Activated naive CD4-positive, alpha-beta T cell treated with anti-CD3 and anti-CD28 coated beads, Interleukin-2, amount 50 U/mL, for 24 hours (primary cell): ENCODE results near the gene FALEC.
A peak's percentile ranks its signal among the peaks of the same experiment; 100 is the strongest.

Experiments used
- H3K27ac Mint-ChIP-seq: one replicate; pipeline ENCODE4 v1.8.0; 2021; ENCODE audit warnings: mild to moderate bottlenecking, mixed read lengths
- H3K27me3 Mint-ChIP-seq: one replicate; pipeline ENCODE4 v1.8.0; 2021; ENCODE audit warnings: mixed read lengths
- H3K36me3 Mint-ChIP-seq: one replicate; pipeline ENCODE4 v1.8.0; 2021; ENCODE audit warnings: mixed read lengths
- H3K4me1 Mint-ChIP-seq: one replicate; pipeline ENCODE4 v1.8.0; 2021; ENCODE audit warnings: mixed read lengths
- H3K4me3 Mint-ChIP-seq: one replicate; pipeline ENCODE4 v1.8.0; 2021; ENCODE audit warnings: mild to moderate bottlenecking, mixed read lengths
- H3K9me3 Mint-ChIP-seq: one replicate; pipeline ENCODE4 v1.8.0; 2021; ENCODE audit warnings: mixed read lengths

Gene FALEC

DNA sequence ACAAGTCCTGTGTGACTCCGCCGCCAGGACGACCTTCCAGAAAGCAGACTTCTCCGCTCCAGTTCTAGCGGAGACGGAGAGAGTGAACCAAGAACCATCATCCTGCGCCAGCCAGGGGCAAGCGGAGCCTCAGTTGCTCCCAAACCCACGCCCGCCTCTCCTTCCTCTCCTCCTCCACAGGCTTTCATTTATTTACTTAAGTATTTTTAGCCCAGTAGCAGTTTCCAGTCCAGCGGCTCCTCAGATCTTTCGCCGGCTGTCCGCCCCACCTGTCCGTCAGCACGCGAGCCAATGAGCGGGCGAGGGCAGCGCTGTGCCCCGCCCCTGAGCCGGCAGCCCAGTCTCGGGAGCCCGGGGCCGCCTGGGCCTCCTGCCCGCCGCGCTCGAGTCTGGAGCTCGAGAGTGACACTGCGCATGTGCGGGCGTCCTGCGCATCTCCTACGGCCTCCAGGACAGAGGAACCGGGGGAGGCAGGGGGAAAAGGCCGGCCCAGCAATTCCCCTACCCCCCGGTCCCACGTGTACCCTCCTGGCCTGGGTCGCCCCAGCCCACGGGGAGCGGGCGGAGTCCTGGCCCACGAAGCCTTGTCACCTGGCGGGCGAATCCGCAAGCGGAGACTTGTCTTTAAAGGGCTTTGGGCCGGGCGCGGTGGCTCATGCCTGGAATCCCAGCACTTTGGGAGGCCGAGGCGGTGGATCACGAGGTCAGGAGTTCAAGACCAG, at the start of gene FALEC:
TSS of gene FALEC (plus strand) at position 425 of the 722 bp plus-strand sequence.
- H3K4me1 Mint-ChIP-seq = peaks cover 12% of the 10 kb centered on the region
- no peaks in the 10 kb centered on the region for H3K27me3 Mint-ChIP-seq
- no peaks in the 10 kb centered on the region for H3K9me3 Mint-ChIP-seq
- no peaks in the 10 kb centered on the region for H3K36me3 Mint-ChIP-seq
- H3K4me3 Mint-ChIP-seq = peak within 1 kb of the TSS; percentile 93
- H3K27ac Mint-ChIP-seq = peak within 1 kb of the TSS; percentile 59

DNA sequence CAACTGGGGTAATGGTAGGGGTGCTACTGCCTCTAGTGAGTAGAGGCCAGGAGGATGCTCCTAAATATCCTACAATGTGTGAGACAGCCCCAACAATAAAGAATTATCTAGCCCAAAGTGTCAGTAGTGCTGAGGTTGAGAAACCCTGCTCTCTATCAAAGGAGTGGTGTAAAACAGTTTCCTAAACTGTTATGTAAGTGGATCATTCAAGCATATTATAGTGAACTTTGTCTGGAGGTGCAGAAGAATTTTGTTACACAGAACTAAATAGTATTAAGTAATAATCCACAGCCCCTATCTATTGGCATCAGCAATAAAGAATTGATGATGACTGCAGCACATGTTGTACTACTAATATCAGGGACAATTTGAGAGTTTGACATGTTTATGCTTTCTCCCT, 48.6 kb upstream of the FALEC start:
- H3K9me3 Mint-ChIP-seq = no peaks in the 10 kb centered on the region
- no peak overlapping the region for H3K4me3 Mint-ChIP-seq
- no peak overlapping the region for H3K27ac Mint-ChIP-seq
- H3K36me3 Mint-ChIP-seq = peaks cover 17% of the 10 kb centered on the region
- H3K4me1 Mint-ChIP-seq = peaks cover 5% of the 10 kb centered on the region
- no peaks in the 10 kb centered on the region for H3K27me3 Mint-ChIP-seq

DNA sequence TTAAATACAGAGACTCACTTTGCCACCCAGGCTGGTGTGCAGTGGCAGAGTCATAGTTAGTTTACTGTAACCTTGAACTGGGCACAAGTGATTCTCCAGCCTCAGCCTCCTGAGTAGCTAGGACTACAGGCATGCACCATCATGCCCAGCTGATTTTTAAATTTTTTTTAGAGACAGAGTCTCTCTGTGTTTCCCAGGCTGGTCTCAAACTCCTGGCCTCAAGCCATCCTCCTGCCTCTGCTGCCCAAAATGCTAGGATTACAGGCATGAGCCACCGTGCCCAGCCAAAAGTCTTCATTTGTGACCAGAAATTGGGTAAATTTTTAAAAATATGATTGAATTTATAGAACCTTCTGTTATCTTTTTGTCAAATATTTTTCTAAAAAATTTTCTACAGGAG, 46.3 kb upstream of the FALEC start:
- Mint-ChIP-seq H3K4me3 (no peak overlapping the region), H3K27me3 (no peaks in the 10 kb centered on the region), H3K9me3 (no peaks in the 10 kb centered on the region), H3K4me1 (peaks cover 2% of the 10 kb centered on the region), H3K36me3 (peaks cover 15% of the 10 kb centered on the region), H3K27ac (no peak overlapping the region)

DNA sequence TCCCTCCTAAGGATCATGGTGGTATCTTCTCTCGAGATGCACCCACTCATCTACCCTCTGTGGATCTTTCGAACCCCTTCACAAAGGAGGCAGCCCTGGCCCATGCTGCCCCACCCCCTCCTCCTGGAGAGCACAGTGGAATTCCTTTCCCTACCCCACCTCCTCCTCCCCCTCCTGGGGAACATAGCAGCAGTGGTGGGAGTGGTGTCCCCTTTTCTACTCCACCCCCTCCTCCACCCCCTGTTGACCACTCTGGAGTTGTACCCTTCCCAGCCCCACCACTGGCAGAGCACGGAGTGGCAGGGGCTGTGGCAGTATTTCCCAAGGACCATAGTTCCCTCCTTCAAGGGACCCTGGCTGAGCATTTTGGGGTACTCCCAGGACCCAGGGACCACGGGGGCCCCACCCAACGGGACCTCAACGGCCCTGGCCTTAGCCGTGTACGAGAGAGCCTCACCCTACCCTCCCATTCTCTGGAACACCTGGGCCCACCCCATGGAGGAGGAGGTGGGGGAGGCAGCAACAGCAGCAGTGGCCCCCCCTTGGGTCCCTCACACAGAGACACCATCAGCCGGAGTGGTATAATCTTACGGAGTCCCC, 42.9 kb upstream of the FALEC start:
- Mint-ChIP-seq H3K4me1 (peaks cover 7% of the 10 kb centered on the region), H3K36me3 (peaks cover 12% of the 10 kb centered on the region), H3K4me3 (no peak overlapping the region), H3K27me3 (no peaks in the 10 kb centered on the region), H3K27ac (no peak overlapping the region), H3K9me3 (no peaks in the 10 kb centered on the region)

DNA sequence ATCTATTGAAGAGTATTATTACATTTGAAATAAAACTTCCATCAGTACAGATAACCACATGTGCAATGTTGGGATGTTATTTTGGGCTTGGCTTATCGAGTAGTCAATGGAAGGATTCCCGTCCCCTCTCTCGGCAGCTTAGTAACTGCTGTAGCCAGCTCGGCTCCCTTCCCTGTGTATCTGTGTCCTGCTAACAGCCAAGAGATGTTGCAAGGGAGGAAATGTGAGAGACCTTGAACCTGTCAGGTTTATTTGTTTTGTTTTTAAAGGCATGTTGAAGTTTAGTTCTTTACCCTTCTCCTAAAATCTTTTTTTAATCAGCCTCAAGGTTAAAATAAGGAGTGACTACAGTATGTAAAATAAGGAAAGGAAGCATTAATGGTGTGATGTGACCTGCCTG, 41.9 kb upstream of the FALEC start:
- Mint-ChIP-seq H3K27ac (no peak overlapping the region), H3K4me1 (peaks cover 15% of the 10 kb centered on the region), H3K27me3 (no peaks in the 10 kb centered on the region), H3K9me3 (no peaks in the 10 kb centered on the region), H3K36me3 (peaks cover 12% of the 10 kb centered on the region), H3K4me3 (no peak overlapping the region)

DNA sequence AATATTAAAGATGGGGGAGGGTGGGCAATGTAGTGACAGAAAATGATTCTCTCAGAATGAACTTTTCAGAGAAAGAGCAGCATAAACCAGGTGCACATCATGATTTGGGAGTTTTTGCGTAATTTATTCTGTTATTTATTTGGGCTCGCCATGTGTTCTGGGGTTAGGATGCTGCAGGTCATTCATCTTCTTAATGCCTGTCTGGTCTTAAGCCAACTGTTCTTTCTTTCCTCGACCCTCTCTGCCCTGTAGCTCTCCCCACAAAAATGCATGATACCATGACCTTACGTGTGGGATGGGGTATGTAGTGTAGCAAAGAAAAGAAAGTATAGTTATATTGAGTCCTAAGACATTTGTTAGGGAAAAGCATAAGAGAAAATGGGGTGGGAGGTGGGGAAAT, 40.7 kb upstream of the FALEC start:
- Mint-ChIP-seq H3K9me3 (no peaks in the 10 kb centered on the region), H3K4me1 (peaks cover 15% of the 10 kb centered on the region), H3K27ac (no peak overlapping the region), H3K4me3 (no peak overlapping the region), H3K27me3 (no peaks in the 10 kb centered on the region), H3K36me3 (peaks cover 12% of the 10 kb centered on the region)

DNA sequence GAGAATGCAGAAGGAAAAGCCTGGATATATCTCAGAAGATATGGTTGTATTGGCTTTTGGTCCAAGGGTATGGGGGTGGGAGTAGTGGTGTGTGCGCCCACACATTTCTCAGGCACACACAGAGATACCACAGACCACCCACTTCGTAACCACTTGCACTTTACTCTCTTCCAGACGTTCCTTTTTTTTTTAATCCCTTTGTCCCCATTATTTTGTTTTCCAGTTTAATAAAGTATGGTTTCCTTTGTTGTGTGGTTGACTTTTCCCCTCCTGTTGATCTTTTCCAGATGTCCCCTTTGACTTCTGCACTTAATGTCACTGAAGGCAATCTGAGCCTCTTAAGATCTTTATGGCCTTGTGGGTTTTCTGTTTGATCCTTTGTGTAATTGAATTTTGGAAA, 38.8 kb upstream of the FALEC start:
- Mint-ChIP-seq H3K27ac (peak overlapping the region; percentile 14), H3K4me1 (peaks cover 15% of the 10 kb centered on the region), H3K4me3 (no peak overlapping the region), H3K36me3 (peaks cover under 1% of the 10 kb centered on the region), H3K9me3 (no peaks in the 10 kb centered on the region), H3K27me3 (no peaks in the 10 kb centered on the region)

DNA sequence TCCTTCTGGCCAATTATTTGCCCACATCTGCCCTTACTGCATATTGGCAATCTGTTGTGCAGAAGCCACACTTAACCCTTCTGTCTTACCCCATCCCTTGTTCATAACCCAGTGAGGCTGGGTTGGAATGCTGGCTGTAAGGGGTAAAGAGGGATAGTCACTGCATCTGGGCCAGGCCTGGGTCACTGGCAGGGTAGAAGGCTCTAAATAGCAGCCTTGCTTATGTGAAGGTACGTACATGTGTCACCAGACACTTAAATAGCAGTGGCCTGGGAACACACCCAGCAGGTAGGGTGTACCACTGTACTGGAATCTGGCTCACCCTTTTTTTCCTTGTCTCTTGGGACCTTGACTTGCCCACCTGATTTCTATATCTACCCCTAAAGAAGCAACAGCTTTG, 38.2 kb upstream of the FALEC start:
- H3K27me3 Mint-ChIP-seq = no peaks in the 10 kb centered on the region
- no peaks in the 10 kb centered on the region for H3K36me3 Mint-ChIP-seq
- H3K4me3 Mint-ChIP-seq = no peak overlapping the region
- H3K9me3 Mint-ChIP-seq = no peaks in the 10 kb centered on the region
- H3K4me1 Mint-ChIP-seq = peaks cover 15% of the 10 kb centered on the region
- H3K27ac Mint-ChIP-seq = no peak overlapping the region

DNA sequence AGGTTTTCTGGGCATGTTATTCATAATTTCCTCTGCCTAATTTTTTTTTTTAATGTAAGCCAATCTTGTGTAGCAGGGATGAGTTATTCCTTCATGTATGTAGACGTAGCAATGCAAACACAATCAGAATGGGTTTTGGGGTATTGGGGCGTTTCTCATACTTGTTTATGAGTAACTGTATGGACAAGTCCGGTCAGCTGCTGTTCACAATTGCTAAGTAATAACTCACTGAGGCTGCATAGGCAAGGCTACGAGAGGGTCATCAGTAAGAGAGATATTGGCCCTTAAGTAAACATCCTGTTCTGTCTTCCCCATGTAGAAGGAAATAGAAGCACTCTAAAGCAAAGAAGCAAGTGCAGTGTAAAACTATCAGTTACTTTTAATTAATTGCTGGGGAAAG, 37.8 kb upstream of the FALEC start:
- no peaks in the 10 kb centered on the region for H3K27me3 Mint-ChIP-seq
- H3K4me3 Mint-ChIP-seq = no peak overlapping the region
- no peaks in the 10 kb centered on the region for H3K9me3 Mint-ChIP-seq
- H3K27ac Mint-ChIP-seq = peak overlapping the region; percentile 6
- H3K36me3 Mint-ChIP-seq = no peaks in the 10 kb centered on the region
- H3K4me1 Mint-ChIP-seq = peaks cover 15% of the 10 kb centered on the region

DNA sequence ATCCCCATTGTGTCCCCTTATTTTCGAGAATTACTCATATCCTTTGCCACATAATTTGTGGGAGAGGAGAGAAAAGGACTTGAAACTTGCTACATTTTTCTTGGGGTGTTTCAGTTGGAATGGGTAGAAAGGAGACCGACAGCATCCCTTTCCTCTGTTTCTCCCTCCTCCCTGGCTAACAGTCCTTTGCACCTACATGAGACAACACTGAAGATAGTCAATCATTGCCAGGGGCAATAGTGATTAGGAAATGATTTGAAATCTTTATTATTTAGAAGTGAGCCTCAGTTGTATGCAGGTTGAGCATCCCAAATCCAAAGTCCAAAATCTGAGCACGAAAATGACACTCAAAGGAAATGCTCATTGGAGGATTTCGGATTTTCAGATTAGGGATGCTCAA, 36.2 kb upstream of the FALEC start:
- peaks cover 15% of the 10 kb centered on the region for H3K4me1 Mint-ChIP-seq
- H3K27me3 Mint-ChIP-seq = no peaks in the 10 kb centered on the region
- H3K27ac Mint-ChIP-seq = no peak overlapping the region
- no peak overlapping the region for H3K4me3 Mint-ChIP-seq
- H3K36me3 Mint-ChIP-seq = no peaks in the 10 kb centered on the region
- no peaks in the 10 kb centered on the region for H3K9me3 Mint-ChIP-seq

DNA sequence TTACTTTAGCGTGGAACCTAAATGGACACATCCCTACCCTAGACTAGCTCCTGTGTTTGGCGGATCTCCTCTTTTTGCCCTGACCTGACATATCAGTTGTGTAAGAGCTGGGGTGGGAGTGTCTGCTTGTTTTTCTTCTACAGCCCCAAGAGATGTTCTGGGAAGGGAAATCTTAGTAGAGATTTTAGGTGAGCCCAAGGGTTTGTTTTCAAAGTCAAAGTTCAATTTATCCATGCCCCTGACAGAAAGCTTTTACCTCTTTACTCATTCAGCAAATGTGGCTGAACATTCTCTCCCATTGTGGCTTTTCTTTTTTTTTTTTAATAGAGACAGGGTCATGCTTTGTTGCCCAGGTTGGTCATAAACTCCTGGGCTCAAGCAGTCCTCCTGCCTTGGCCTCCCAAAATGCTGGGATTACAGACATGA, 35.6 kb upstream of the FALEC start:
- H3K4me3 Mint-ChIP-seq = no peak overlapping the region
- peaks cover 15% of the 10 kb centered on the region for H3K4me1 Mint-ChIP-seq
- no peak overlapping the region for H3K27ac Mint-ChIP-seq
- H3K36me3 Mint-ChIP-seq = no peaks in the 10 kb centered on the region
- no peaks in the 10 kb centered on the region for H3K27me3 Mint-ChIP-seq
- H3K9me3 Mint-ChIP-seq = no peaks in the 10 kb centered on the region

DNA sequence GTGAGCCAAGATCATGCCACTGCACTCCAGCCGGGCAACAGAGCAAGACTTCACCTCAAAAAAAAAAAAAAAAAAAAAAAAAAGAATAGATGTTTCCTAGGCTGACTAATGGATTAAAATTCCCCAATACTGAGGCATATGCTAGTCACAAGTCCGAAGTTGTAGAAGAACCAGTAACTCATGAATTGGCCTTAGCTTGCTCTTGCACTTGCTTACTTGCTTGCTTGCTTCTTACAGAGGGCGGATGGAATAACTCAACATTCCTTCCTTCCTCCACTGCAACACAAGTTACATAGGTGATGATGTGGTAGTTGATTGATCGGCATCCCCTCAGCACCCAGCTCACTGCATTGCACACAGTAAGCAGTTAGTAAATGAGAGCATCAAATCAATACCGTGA, 31.1 kb upstream of the FALEC start:
- no peak overlapping the region for H3K27ac Mint-ChIP-seq
- no peak overlapping the region for H3K4me3 Mint-ChIP-seq
- no peaks in the 10 kb centered on the region for H3K9me3 Mint-ChIP-seq
- H3K36me3 Mint-ChIP-seq = no peaks in the 10 kb centered on the region
- no peaks in the 10 kb centered on the region for H3K27me3 Mint-ChIP-seq
- H3K4me1 Mint-ChIP-seq = peaks cover 19% of the 10 kb centered on the region

DNA sequence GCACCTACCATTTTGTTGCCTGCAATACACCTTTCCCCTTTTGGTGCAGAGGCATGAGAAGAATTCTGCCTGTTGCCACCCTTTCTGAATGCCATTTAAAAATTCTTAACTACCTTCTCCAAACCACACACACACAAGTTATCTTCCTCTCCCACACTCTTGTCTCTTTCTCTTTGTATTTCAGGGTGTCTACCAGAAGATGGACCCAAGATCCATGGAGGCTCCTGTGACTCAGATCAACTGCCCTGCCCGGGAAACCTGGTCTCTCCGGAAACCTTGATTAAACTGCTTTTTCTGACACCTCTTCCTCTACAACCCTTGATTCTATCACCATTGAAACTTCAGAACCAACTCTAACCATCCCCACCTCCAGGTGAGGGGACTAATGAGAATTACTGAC, 30.7 kb upstream of the FALEC start:
- peak overlapping the region; percentile 6 for H3K27ac Mint-ChIP-seq
- peaks cover 19% of the 10 kb centered on the region for H3K4me1 Mint-ChIP-seq
- no peaks in the 10 kb centered on the region for H3K27me3 Mint-ChIP-seq
- no peaks in the 10 kb centered on the region for H3K9me3 Mint-ChIP-seq
- no peaks in the 10 kb centered on the region for H3K36me3 Mint-ChIP-seq
- no peak overlapping the region for H3K4me3 Mint-ChIP-seq

DNA sequence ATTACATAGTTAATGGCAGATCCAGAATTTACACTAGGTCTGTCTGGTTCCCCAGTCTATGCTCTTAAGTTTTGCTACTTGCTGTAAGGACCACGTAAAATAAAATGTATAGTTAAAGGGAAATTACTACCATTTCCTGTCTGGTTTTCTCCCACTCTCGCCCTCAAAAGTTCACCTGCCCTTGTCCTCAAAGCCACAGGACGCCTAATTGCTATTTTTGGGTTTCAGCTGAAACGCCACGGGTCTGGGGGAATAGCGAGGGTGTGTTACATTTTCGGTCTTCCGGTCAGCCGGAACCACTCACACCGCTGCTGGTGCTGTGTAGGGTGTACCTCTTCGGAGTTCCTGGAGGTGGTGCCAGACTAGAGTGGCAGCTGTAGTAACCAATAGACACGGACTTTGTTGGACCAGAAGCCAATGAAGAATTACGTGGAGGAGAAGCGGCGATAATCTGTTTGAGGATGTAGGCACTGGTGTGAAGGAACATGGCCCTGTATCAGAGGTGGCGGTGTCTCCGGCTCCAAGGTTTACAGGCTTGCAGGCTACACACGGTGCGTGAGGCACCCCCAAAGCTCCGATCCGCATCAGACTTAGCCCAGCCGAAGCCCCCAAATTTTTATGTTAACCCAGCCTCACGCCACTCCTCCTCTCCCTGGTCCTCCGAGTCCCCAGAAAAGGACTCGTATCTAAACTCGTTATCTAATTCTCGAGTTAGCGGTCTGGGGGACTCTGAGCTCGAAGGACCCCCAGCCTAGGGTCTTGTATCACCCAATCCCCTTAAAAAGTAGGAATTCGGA, 28.4 kb upstream of the FALEC start, which contains the start of gene TARS2:
TSS of gene TARS2 (plus strand) at position 454 of the 797 bp plus-strand sequence. CDS start at position 486, 32 bp downstream.
- Mint-ChIP-seq H3K36me3 (peaks cover 8% of the 10 kb centered on the region), H3K9me3 (no peaks in the 10 kb centered on the region), H3K27me3 (no peaks in the 10 kb centered on the region), H3K4me3 (peak within 1 kb of the TSS; percentile 97), H3K4me1 (peaks cover 19% of the 10 kb centered on the region), H3K27ac (peak within 1 kb of the TSS; percentile 100)

DNA sequence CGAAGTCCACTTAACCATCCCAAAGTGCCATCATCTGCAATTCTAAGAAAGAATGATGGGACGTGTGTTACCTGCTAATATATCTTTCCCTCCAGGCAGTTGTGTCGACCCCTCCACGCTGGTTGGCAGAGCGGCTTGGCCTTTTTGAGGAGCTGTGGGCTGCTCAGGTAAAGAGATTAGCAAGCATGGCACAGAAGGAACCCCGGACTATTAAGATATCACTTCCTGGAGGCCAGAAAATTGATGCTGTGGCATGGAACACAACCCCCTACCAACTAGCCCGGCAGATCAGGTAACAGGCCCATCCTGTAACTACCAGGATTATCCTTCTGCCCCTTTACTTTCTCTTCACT, 27.8 kb upstream of the FALEC start:
- Mint-ChIP-seq H3K36me3 (peaks cover 8% of the 10 kb centered on the region), H3K4me3 (peak overlapping the region; percentile 97), H3K4me1 (peaks cover 19% of the 10 kb centered on the region), H3K27ac (peak overlapping the region; percentile 100), H3K27me3 (no peaks in the 10 kb centered on the region), H3K9me3 (no peaks in the 10 kb centered on the region)

DNA sequence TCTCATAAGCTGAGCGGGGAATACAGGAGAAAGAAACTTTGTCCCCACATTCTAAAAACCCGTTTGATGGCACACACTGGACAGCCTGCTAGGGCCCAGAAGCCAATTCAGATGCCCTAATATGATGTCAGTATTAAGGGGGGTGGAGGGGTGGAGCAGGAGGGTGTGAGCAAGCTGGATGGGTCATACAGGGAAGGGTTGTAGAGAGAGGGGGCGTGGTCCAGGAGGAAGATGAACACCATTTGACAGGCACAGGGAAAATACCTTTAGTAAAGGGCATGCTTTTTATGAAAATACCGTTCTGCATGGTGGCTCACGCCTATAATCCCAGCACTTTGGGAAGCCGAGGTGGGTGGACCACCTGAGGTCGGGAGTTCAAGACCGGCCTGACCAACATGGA, 22.4 kb upstream of the FALEC start:
- Mint-ChIP-seq H3K27ac (no peak overlapping the region), H3K4me1 (peaks cover 10% of the 10 kb centered on the region), H3K36me3 (peaks cover 10% of the 10 kb centered on the region), H3K9me3 (no peaks in the 10 kb centered on the region), H3K4me3 (no peak overlapping the region), H3K27me3 (no peaks in the 10 kb centered on the region)
